Stimulated activated CD8-positive, alpha-beta memory T cell treated with anti-CD3 and anti-CD28 coated beads, Interleukin-2, amount 100 ng/mL, for 48 hours (primary cell): ENCODE results near the gene CYP11A1.

Source experiments
- DNase-seq, 2 donors: peaks; one replicate each; pipeline ENCODE4 v3.0.0-alpha.2; 2020; ENCODE audit warnings: low read depth in 2 of 2

The CYP11A1 gene

GRCh38 chr15:74347757-74348250, 19.6 kb downstream of the CYP11A1 start:
- no peak for DNase-seq

- DNase-seq, result peak; percentile 6 to 16
Measured at GRCh38 chr15:74345051-74345450, 22.4 kb downstream of the CYP11A1 start.

GRCh38 chr15:74343797-74344127, 23.7 kb downstream of the CYP11A1 start:
- DNase-seq, result no peak

- no peak for DNase-seq
Measured at GRCh38 chr15:74343127-74343796, 24.2 kb downstream of the CYP11A1 start.

- no peak for DNase-seq
Measured at GRCh38 chr15:74340150-74340549, 27.3 kb downstream of the CYP11A1 start.

- no peak for DNase-seq
Measured at GRCh38 chr15:74339371-74339770, 28.1 kb downstream of the CYP11A1 start.

- no peak for DNase-seq
Measured at GRCh38 chr15:74338676-74339075, 28.8 kb downstream of the CYP11A1 start.

- no peak for DNase-seq
Measured at GRCh38 chr15:74337607-74338211, 29.7 kb downstream of the CYP11A1 start.

- DNase-seq, result no peak
Measured at GRCh38 chr15:74337146-74337545, 30.3 kb downstream of the CYP11A1 start.

- DNase-seq, result no peak
Measured at GRCh38 chr15:74336061-74337005, 31.1 kb downstream of the CYP11A1 start.

- DNase-seq, result no peak
Measured at GRCh38 chr15:74335396-74335795, 32.0 kb downstream of the CYP11A1 start.

- no peak for DNase-seq
Measured at GRCh38 chr15:74334127-74334526, 33.3 kb downstream of the CYP11A1 start.

- DNase-seq, result no peak
Measured at GRCh38 chr15:74333662-74334061, 33.8 kb downstream of the CYP11A1 start.

GRCh38 chr15:74333093-74333492, 34.4 kb downstream of the CYP11A1 start:
- no peak for DNase-seq

- DNase-seq, result no peak
Measured at GRCh38 chr15:74332611-74333010, 34.8 kb downstream of the CYP11A1 start.

GRCh38 chr15:74332011-74332410, 35.4 kb downstream of the CYP11A1 start:
- DNase-seq, result no peak

- no peak for DNase-seq
Measured at GRCh38 chr15:74330861-74331408, 36.5 kb downstream of the CYP11A1 start.

GRCh38 chr15:74328331-74329056, 39.0 kb downstream of the CYP11A1 start:
- no peak for DNase-seq

GRCh38 chr15:74327756-74328155, 39.7 kb downstream of the CYP11A1 start:
- no peak for DNase-seq

- no peak for DNase-seq
Measured at GRCh38 chr15:74326746-74327145, 40.7 kb downstream of the CYP11A1 start.

GRCh38 chr15:74324714-74325113, 42.7 kb downstream of the CYP11A1 start:
- DNase-seq, result no peak
